ENCODE results near the gene HSPBP1.

The HSPBP1 gene

DNA sequence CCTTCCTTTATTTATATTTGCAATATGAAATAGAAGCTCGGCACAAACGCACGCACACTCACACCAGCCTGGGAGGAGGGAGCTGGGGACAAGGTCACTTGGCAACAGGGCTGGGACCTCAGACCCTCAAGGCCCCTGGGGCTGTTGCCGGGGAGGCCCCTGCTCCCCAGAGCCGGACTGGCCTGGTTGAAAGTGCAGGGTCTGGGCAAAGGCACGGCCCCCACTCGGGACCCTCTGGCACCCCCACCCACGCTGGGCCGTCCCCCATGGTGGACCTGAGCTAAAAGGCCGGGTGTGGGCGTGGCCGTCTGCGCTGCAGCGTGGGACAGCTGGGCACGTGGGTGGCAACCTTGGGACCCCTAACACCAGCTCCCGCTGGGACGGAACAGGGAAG lies 50.1 kb downstream of the HSPBP1 start:
- CTCF ChIA-PET, result no interaction called here
- no peak for DNase-seq (ENCODE audit: extremely low spot score)
- no peak for TF ChIP-seq CTCF (IDR thresholded peaks at IDR 0.05; ENCODE audit: control extremely low read depth, extremely low read depth, low read depth, missing control alignments)

GRCh38 chr19:55229145-55229788 lies 50.6 kb downstream of the HSPBP1 start:
- CTCF ChIA-PET, result no interaction called here
- DNase-seq (ENCODE audit: extremely low spot score), result no peak
- TF ChIP-seq CTCF (IDR thresholded peaks at IDR 0.05; ENCODE audit: control extremely low read depth, extremely low read depth, low read depth, missing control alignments), result no peak
- POLR2A ChIA-PET, result no interaction called here

More for the DNA sequence above, 50.1 kb downstream of the HSPBP1 start:
- POLR2A ChIA-PET, result no interaction called here

DNA sequence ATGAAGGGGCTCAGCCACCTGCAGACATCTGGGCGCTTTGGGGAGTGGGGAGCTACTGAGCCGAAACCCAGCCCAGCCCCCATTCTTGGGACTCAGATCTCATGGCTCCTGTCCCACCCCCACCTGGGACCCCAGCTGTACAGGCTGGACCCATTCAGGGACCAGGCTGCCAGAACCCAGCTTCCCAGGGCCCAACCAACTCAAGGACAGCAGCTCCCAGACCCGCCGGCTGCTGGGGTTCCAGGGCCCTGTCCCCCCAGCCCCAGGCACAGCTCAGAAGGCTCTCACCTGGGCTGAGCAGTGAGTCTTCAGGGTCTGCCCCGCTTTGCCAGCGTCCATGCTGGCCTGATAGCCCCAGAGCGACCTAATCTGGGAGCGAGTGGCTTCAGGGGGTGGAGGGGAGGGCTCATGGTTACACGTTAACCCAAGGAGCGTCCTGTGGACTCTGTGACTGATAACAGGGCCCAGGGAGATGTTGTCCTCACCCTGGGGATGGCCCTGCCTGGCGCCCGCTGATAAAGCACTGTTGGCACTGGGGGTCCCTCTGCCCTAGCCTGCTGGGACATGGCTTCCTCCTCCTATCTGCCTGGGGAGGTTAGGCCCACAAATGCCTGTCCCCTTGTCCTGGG lies 51.4 kb downstream of the HSPBP1 start, which contains the start of gene TMEM86B:
TSS of gene TMEM86B (minus strand) at position 361 of the 629 bp plus-strand sequence. CDS start at position 339, 22 bp downstream.
- TF ChIP-seq CTCF (IDR thresholded peaks at IDR 0.05; ENCODE audit: control extremely low read depth, extremely low read depth, low read depth, missing control alignments), result no peak
- no peak for DNase-seq (ENCODE audit: extremely low spot score)
- POLR2A ChIA-PET, result no interaction called here
- CTCF ChIA-PET, result interaction anchor here (1.4 kb wide), 1 partner anchor 14 kb away, joined by 5 read pairs; no protein-coding TSS in a partner anchor

DNA sequence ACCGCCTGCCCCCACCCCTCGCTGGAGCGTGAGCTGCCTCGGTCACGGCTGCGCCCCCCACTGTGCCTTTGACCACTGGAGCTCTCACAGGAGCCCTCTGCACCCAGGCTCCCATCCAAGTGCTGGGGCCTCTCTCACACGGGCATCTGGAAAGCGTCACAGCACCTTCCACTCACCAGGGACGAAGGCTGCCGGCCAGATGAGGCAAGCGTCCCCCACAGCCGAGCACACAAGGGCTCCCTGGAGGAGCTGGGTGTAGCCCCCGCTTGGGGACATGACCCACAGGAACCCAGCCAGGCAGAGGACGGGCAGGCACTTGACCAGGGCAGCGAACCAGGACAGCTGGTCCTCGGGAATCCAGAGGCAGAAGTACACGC lies 51.9 kb downstream of the HSPBP1 start:
- no peak for DNase-seq (ENCODE audit: extremely low spot score)
- TF ChIP-seq CTCF (IDR thresholded peaks at IDR 0.05; ENCODE audit: control extremely low read depth, extremely low read depth, low read depth, missing control alignments), result no peak
- ChIA-PET CTCF (interaction anchor here (1.4 kb wide), 1 partner anchor 14 kb away, joined by 5 read pairs; no protein-coding TSS in a partner anchor), POLR2A (interaction anchor here (0.6 to 0.7 kb wide), 2 partner anchors 9 to 765 kb away, joined by 3 read pairs; no protein-coding TSS in a partner anchor)

GRCh38 chr19:55227241-55228014 lies 52.5 kb downstream of the HSPBP1 start:
- POLR2A ChIA-PET, result interaction anchor here (0.6 to 0.7 kb wide), 2 partner anchors 9 to 765 kb away, joined by 3 read pairs; no protein-coding TSS in a partner anchor
- TF ChIP-seq CTCF (IDR thresholded peaks at IDR 0.05; ENCODE audit: control extremely low read depth, extremely low read depth, low read depth, missing control alignments), result no peak
- CTCF ChIA-PET, result interaction anchor here (1.4 kb wide), 1 partner anchor 15 kb away, joined by 5 read pairs; no protein-coding TSS in a partner anchor
- no peak for DNase-seq (ENCODE audit: extremely low spot score)

DNA sequence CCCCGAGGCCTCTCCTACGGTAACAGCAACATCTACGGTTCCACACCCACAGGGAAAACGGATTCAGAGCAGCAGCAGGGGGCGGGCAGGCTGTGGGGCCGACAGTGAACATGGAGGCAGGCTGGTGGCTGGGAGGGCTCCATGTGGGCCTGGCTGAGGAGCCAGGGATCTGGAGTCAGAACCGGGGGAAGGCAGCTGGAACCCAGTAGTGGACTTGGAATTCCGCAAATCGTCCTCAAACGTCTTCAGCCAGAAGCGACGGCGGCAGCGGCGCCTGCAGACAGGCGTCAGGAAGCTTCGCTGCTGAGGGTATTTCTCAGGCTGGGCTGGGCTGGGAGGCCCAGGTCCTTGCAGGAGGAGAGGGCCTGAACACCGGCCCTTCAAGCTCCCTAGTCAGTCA lies 53.1 kb downstream of the HSPBP1 start:
- POLR2A ChIA-PET, result no interaction called here

More for the DNA sequence above, 53.1 kb downstream of the HSPBP1 start:
- no peak for TF ChIP-seq CTCF (IDR thresholded peaks at IDR 0.05; ENCODE audit: control extremely low read depth, extremely low read depth, low read depth, missing control alignments)
- CTCF ChIA-PET, result no interaction called here
- no peak for DNase-seq (ENCODE audit: extremely low spot score)

Measured in GM10248 (cell line).